ENCODE data around the gene FRAS1. TPM values are rescaled to one million over a fixed set of nuclear protein-coding genes. Genes with fewer than 3 reads are reported as not detected.

The FRAS1 gene
- total RNA-seq, 2 donors from 2014 or later, result 2.1 to 4.0 TPM

DNA sequence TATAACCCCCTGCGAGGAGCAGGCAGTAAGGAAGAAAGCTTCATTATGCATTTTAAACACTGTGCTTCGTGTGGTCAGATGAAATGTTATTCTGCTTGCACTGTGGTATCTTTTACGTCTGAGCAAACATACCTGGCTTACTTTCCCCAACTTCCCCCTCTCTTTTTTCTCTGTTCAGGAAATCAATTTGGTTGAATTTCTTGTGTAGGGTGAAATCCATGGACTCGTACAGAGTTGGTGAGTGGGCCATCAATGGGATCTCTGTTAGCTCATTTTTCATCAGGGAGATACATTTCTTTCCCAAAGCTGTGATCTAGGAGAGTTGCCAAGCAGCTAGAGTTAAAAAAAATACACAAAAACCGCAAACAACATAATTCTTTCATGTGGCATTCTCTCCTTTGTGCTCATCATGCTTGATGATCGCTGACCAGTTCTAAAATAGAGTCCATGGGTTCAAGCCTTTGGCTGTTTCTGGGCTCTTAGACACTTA lies 98.5 kb downstream of the FRAS1 start:
- DNase-seq, result no peak
- Histone ChIP-seq H3K4me1 (no peaks in the 10 kb centered on the region), H3K4me3 (no peak overlapping the region), H3K27ac (no peak overlapping the region), H3K36me3 (no peaks in the 10 kb centered on the region), H3K9ac (ENCODE audit: low read depth in 2 of 2, low read length in 2 of 2) (no peak overlapping the region), H3K27me3 (no peaks in the 10 kb centered on the region), H3K9me3 (no peaks in the 10 kb centered on the region)
- no peak for TF ChIP-seq CTCF (IDR thresholded peaks at IDR 0.05)
- intact Hi-C loops (cut with DNase I), result no loop called here

GRCh38 chr4:78156520-78156919 lies 99.4 kb downstream of the FRAS1 start:
- no peak for TF ChIP-seq CTCF (IDR thresholded peaks at IDR 0.05)
- intact Hi-C loops (cut with DNase I), result no loop called here
- H3K9ac ChIP-seq (ENCODE audit: low read depth in 2 of 2, low read length in 2 of 2), result no peak overlapping the region
- no peaks in the 10 kb centered on the region for H3K27me3 ChIP-seq
- no peaks in the 10 kb centered on the region for H3K4me1 ChIP-seq
- H3K27ac ChIP-seq, result no peak overlapping the region
- no peak overlapping the region for H3K4me3 ChIP-seq
- H3K36me3 ChIP-seq, result no peaks in the 10 kb centered on the region
- no peaks in the 10 kb centered on the region for H3K9me3 ChIP-seq
- no peak for DNase-seq

GRCh38 chr4:78162342-78162741 lies 105.2 kb downstream of the FRAS1 start:
- Histone ChIP-seq H3K36me3 (no peaks in the 10 kb centered on the region), H3K4me3 (no peak overlapping the region), H3K9ac (ENCODE audit: low read depth in 2 of 2, low read length in 2 of 2) (no peak overlapping the region), H3K9me3 (no peaks in the 10 kb centered on the region), H3K27me3 (no peaks in the 10 kb centered on the region), H3K27ac (no peak overlapping the region), H3K4me1 (no peaks in the 10 kb centered on the region)
- intact Hi-C loops (cut with DNase I), result no loop called here
- no peak for TF ChIP-seq CTCF (IDR thresholded peaks at IDR 0.05)
- no peak for DNase-seq

DNA sequence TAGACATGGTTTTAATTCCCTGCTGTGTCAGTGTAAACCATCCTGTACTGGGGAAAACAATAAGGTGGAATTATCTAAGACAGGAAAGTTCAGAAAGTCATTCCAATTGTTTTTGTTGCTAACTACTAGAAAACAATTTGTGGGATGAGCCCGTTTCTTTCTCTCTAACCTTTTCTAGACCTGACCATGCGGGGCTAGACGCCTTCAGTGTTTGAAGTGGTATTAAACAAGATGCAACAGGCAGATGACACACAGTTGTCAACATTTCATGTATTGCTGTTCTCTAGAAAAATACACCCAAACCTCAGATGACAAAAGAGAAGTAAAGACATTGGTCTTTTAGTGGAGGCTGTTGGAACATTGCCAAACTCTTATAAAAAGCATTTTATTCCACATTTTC lies 105.7 kb downstream of the FRAS1 start:
- intact Hi-C loops (cut with DNase I), result no loop called here
- no peak for TF ChIP-seq CTCF (IDR thresholded peaks at IDR 0.05)
- Histone ChIP-seq H3K4me3 (no peak overlapping the region), H3K4me1 (no peaks in the 10 kb centered on the region), H3K36me3 (no peaks in the 10 kb centered on the region), H3K27me3 (no peaks in the 10 kb centered on the region), H3K9me3 (no peaks in the 10 kb centered on the region), H3K27ac (no peak overlapping the region), H3K9ac (ENCODE audit: low read depth in 2 of 2, low read length in 2 of 2) (no peak overlapping the region)
- no peak for DNase-seq

DNA sequence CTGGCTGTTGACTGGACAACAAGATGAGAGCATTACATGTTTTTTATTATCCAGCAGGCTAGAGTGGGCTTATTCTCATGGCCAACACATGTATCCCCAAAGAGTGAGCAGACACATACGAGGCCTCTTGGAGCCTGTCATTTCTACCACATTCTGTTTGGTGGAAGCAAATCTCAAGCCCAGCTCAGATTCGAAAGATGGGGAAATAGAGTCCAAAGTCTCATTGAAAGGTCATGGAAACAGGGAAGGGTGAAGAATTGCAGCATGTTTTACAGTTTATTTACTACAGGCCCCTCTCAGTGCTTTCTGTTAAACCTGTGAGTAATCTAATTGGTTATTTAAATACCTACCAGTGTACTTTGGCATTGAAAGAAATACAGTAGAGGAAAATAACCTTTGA lies 108.6 kb downstream of the FRAS1 start:
- no peaks in the 10 kb centered on the region for H3K27me3 ChIP-seq
- no peak overlapping the region for H3K9ac ChIP-seq (ENCODE audit: low read depth in 2 of 2, low read length in 2 of 2)
- DNase-seq, result no peak
- H3K4me1 ChIP-seq, result no peaks in the 10 kb centered on the region
- intact Hi-C loops (cut with DNase I), result no loop called here
- no peak overlapping the region for H3K4me3 ChIP-seq
- H3K27ac ChIP-seq, result no peak overlapping the region
- H3K9me3 ChIP-seq, result no peaks in the 10 kb centered on the region
- no peaks in the 10 kb centered on the region for H3K36me3 ChIP-seq
- no peak for TF ChIP-seq CTCF (IDR thresholded peaks at IDR 0.05)

DNA sequence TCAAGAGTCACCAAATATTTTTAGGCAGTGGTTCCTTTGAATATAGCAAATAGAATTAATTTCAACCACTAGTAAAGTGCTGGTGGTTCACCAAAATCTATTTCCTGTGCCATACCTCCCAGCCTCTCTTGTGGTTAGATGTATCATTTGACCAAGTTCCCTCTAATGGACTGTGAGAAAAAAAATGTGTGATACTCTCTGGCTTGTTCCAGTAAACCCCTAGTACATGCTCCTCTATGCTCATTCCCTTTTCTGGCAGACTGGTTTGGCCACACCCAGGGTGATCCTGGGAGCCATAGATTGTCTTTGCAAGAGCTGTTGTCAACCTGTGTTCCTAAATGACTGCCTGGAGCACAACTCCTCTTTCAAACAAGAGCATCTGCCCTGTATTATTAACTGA lies 109.5 kb downstream of the FRAS1 start:
- Histone ChIP-seq H3K27me3 (no peaks in the 10 kb centered on the region), H3K4me3 (no peak overlapping the region), H3K9me3 (no peaks in the 10 kb centered on the region), H3K36me3 (no peaks in the 10 kb centered on the region), H3K4me1 (no peaks in the 10 kb centered on the region), H3K27ac (no peak overlapping the region), H3K9ac (ENCODE audit: low read depth in 2 of 2, low read length in 2 of 2) (no peak overlapping the region)
- intact Hi-C loops (cut with DNase I), result no loop called here
- DNase-seq, result no peak
- no peak for TF ChIP-seq CTCF (IDR thresholded peaks at IDR 0.05)
